DOHH2 (cell line): Measurements from ENCODE around the gene SLC44A1.

ENCODE experiments used
- EZH2phosphoT487 ChIP-seq: fragments of 200-600 bp; sonication (generic); IDR thresholded peaks from 2 replicates; pipeline ENCODE4 v1.6.1; 2017; ENCODE audit warnings: borderline replicate concordance, mild to moderate bottlenecking, antibody characterized with exemption, low read length, moderate library complexity, mixed read lengths
- TF ChIP-seq, protein P1 (sequence below): fragments of 200-600 bp; sonication (generic); IDR thresholded peaks from one replicate; pipeline ENCODE4 v1.5.1; 2014; ENCODE audit warnings: antibody characterized with exemption, mild to moderate bottlenecking, low read depth, low read length; ENCODE audit not compliant: poor library complexity, severe bottlenecking

DNA sequence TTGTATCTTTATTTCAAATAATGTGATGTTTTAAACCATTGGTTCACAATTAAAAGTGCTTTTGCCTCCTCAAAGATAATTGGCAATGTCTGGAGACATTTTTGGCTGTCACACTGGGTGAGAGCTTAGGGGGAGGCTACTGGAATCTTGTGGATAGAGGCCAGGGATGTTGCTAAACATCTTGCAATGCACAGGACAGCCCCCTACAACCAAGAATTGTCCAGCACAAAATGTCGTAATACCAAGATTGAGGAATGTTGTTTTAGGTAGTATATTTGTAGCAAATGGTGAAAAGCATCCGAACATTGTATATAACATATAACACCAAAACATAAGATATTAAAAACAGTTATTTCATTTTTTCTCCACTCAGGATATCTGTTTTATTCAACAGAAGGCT lies 99.8 kb downstream of the SLC44A1 start:
- TF ChIP-seq, protein P1, sequence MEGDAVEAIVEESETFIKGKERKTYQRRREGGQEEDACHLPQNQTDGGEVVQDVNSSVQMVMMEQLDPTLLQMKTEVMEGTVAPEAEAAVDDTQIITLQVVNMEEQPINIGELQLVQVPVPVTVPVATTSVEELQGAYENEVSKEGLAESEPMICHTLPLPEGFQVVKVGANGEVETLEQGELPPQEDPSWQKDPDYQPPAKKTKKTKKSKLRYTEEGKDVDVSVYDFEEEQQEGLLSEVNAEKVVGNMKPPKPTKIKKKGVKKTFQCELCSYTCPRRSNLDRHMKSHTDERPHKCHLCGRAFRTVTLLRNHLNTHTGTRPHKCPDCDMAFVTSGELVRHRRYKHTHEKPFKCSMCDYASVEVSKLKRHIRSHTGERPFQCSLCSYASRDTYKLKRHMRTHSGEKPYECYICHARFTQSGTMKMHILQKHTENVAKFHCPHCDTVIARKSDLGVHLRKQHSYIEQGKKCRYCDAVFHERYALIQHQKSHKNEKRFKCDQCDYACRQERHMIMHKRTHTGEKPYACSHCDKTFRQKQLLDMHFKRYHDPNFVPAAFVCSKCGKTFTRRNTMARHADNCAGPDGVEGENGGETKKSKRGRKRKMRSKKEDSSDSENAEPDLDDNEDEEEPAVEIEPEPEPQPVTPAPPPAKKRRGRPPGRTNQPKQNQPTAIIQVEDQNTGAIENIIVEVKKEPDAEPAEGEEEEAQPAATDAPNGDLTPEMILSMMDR: no peak
- no peak for TF ChIP-seq EZH2phosphoT487
